ENCODE results near the gene KIAA1217.

GRCh38 chr10:24394461-24395190 is 185.7 kb downstream of the KIAA1217 start:
- TF ChIP-seq TAF1 (IDR thresholded peaks at IDR 0.05; ENCODE audit: low read depth, low read length) (no peak), SPI1 (IDR thresholded peaks at IDR 0.05; ENCODE audit: low read depth, low read length) (no peak)

Measured in GM12891 (cell line).